GM18951 (cell line): Measurements from ENCODE around the gene ZNHIT1.

Experiments used
- POLR2A ChIP-seq: IDR thresholded peaks from 4 replicates; pipeline ENCODE4 v1.6.1; 2011; ENCODE audit warnings: mild to moderate bottlenecking; ENCODE audit not compliant: insufficient read length, insufficient read depth; ENCODE audit errors: extremely low read depth
- in situ Hi-C: fragments of 300-500 bp; cut with MboI; formaldehyde crosslinking; loops from one replicate; pipeline ENCODE4 v1.12.0; 2022; ENCODE audit warnings: low sequenced_read_pairs, mixed read lengths, inconsistent platforms; ENCODE audit not compliant: unreplicated experiment

Gene ZNHIT1

DNA sequence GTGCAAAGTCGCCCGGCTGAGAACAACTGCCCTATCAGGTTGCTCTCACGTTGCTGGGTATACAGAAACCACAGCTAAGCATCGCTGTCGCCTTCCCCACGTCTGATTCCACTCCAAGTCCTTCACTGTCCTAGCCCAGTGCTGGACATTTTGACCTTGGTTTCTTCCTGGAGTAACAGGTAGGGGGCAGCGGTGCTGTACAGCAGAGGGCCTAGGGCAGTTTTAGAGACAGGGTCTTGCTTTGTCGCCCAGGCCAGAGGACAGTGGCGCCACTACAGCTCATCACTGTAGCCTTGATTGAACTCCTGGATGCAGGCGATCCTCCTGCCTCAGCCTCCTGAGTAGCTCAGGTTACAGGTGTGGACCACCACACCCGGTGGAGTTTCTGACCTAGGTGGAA lies 17.1 kb downstream of the ZNHIT1 start:
- in situ Hi-C loops = no loop called here
- TF ChIP-seq POLR2A = no peak

DNA sequence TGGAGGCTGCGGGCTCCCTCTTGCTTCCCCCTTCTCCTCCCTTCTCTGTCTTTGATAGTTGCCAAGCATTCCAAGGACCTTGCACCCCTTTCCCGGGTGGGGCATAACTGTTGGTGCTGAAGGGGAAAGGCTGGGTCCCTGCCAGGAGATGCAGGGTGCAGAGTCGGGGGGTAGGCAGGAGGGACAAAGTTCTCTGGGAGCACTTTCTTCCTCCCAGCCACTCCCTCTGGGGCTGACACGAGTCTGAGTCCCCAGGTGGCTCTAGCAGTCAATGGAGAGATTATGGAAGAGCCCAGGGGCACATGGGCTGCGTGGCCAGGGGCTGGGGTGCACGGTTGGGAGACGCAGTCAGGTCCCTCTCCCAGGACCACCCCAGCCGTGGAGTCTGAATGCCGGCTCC lies 17.6 kb downstream of the ZNHIT1 start:
- TF ChIP-seq POLR2A = no peak
- in situ Hi-C loops = no loop called here

DNA sequence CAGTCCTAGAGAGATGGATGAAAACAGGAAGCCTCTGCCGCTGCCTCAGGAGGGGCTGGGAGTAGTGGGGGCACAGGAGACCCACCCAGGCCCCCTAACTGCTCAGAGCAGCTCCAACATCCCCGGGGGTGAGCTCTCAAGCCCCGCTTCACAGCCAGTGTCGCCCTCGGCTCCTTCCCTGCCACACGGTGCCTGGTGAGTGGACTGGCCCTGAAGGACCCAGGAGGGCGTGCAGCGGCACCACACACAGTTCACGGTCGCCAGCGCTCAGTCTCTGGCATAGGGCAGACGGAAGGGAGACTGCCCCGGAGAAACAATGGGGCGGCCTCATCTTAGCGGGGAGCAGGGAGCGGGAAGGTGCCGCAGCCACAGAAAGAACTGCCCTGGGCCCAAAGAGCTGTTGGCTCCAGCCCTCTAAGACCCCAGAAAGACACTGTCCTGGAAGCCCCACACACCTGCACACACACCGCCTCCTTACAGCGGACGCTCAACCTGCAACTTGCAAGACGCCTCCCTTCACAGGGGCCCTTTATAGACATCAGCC lies 18.4 kb downstream of the ZNHIT1 start:
- in situ Hi-C loops = no loop called here
- TF ChIP-seq POLR2A = no peak

DNA sequence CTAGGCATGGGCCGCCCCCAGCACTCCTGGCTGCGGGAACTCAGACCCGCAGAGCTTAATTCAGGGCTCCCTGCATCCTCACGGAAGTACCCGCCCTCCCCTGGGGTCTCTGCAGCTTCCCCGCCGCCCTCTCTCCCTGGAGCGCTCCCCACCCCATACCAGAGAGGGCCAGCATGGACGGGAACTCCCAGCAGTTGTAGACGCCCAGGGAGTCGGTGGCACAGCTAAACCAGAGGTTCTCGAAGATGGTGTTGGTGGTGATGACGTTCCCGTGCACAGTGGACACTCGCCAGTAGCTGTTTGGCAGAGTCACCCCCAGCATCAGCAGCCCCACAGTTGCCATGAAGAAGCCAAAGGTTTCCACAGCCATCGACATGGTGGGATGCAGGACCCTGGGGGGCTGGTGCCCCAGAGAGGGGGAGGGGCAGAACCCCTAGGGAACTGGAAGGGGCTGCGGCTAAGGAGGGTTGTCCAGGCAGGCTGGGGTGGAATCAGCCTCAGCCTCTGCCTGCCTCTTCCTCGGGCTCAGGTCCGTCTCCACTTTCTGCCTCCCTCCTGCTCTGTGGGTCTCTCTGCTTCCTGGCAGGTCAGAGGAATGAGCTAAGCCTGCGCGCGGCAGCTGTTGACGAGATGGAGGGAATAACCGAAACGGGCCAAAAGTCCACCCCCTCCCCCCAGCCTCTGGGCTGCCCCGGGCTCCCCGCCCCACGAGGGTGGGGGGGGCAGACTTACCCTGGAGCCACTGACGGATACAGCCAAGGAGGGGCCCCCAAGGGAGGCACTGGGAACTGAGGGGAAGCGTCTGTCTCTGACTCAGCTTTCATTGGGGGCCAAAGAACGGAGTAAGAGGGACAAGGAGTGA lies 19.5 kb downstream of the ZNHIT1 start, which contains the start of gene CLDN15:
Gene CLDN15, minus strand, starts transcription at position 597 of the 862 bp plus-strand sequence. Its CDS starts 221 bp downstream, at position 376.
- in situ Hi-C loops = no loop called here
- no peak for TF ChIP-seq POLR2A

DNA sequence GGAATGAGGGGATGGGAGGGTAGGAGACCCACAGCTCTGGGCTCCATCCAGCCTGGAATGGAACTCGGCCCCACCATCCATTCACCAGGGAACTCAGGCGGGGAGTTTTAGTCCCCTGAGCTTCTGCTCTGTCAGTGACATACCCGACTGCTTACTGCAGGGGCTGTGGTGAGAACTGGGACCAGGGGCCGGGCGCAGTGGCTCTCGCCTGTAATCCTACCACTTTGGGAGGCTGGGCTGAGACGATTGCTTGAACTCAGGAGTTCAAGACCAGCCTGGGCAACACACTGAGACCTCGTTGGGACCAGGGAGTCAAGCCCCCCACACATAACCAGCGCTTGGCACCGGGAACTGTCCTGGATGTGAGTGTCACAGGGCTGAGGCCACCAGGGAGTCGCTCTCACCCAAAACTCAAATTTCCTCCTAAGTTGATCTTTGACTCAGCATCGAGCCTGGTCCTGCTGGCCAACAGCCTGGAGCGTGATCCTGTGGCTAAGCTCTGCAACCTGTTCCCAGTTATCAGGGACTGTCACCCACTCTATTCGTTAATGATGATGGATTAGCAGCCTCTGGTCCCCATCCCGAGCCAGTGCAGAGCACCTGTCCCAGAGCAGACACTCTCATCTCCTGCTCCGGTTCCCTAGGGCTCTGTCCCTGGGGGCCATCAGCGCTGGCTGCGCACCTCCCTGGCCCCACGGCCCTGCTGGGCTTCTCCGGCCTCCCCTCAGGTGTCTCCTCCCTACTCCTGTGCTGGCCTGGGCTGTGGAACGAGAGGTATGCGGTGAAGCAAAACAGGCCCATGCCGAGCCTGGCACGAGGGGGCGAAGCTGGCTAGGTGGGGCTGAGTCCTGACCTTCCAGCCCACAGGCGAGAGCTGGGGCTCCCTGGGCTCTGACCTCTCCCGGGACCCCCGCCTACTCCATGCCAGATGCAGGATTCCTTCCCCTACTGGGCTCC lies 20.5 kb downstream of the ZNHIT1 start:
- TF ChIP-seq POLR2A = no peak
- in situ Hi-C loops = no loop called here

DNA sequence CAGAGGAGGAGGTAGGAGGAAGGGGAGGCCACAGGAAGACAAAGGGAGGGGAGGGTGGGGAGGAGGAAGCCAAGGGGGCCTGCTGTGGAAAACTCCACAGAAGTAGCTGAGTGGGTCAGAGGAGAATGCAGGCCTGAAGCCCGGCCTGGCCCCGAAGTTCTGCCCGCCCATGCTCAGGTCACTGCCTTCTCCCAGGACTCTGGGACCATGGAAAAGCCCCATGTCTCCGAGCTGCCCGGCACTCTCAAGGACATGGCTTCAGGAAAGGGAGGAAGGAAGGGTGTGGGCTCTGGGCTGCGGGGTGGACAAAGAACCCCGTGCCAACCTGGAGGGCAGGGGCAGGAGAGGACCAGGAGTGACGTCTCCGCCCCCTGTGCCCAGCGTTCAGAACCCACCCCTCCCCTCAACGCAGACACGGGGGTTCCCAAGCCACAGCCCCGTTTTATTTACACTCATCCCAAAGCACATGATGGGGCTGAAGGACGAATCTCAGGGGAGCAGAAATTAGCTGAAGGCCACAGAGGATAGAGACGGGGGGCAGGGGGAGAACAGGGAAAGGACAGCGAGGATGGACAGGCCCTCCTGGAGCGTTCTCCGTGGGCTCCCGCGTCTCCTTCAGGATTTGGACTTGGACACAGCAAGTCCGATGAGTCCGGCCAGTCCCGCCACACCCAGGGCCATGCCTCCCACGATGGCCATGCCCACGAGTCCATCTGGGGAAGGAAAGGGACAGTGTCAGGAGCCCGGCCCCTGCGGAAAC lies 21.4 kb downstream of the ZNHIT1 start:
- in situ Hi-C loops = no loop called here
- TF ChIP-seq POLR2A = no peak

DNA sequence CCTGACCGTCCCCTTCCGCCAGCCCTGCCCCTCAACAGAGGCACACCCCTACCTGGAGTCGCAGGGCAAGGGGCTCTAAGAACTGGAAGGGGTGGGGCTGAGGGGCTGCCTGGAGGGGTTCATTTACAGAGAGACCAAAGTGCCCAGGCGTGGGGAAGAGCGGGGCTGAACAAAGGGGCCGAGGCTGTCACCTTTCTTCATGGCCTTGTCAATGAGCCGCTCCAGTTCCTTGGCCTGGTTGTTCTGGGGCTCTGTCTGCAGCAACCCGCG lies 21.9 kb downstream of the ZNHIT1 start:
- in situ Hi-C loops = no loop called here

DNA sequence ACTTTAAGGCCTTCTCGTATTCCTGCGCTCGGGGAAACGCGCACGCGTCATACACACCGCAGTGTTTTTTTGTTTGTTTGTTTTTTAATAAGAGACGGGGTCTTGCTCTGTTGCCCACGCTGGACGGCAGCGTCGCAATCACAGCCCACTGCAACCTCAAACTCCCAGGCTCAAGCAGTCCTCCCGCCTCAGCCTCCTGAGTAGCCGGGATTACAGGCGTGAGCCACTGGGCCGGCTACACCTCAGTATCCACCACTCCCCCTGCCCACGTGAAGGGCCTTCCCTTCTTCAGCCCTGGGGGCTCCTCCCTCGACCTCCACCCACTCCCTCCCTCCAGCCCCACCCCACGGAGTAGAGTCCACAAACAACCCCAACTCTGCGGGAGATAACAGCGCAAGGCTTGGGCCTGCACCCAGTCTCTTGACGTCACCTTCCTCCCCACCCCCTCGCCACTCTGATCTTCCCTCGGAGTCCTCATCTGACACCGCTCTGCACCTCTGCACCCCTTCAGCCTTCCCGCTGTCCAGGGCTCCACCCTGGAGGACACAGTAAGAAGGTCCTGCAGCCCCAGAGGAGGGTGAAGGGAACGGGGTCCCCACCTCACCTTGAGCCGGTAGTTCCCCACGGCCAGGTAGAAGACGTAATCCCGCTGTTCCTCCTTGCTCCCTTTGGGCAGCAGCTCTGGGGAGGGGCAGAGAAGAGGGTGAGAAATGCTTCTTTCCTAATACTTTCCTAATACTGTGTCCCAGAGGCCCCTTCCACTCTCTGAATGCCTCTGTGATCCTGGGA lies 22.5 kb downstream of the ZNHIT1 start:
- in situ Hi-C loops = no loop called here
- no peak for TF ChIP-seq POLR2A

More for the DNA sequence above, 21.9 kb downstream of the ZNHIT1 start:
- TF ChIP-seq POLR2A = no peak

DNA sequence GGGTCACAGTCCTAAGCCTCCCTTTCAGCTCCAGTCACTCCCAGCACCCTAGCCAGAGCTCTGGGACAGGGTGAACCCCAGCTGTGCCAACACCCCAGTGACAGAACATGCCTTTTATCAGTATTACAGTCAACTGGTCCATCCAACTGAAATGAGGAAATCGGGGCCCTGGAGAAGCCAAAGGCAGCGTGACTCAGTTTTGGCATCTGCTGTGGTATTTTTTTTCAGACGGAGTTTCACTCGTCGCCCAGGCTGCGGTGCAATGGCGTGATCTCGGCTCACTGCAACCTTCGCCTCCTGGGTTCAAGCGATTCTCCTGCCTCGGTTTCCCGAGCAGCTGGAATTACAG lies 23.0 kb downstream of the ZNHIT1 start:
- in situ Hi-C loops = no loop called here
- TF ChIP-seq POLR2A = no peak

DNA sequence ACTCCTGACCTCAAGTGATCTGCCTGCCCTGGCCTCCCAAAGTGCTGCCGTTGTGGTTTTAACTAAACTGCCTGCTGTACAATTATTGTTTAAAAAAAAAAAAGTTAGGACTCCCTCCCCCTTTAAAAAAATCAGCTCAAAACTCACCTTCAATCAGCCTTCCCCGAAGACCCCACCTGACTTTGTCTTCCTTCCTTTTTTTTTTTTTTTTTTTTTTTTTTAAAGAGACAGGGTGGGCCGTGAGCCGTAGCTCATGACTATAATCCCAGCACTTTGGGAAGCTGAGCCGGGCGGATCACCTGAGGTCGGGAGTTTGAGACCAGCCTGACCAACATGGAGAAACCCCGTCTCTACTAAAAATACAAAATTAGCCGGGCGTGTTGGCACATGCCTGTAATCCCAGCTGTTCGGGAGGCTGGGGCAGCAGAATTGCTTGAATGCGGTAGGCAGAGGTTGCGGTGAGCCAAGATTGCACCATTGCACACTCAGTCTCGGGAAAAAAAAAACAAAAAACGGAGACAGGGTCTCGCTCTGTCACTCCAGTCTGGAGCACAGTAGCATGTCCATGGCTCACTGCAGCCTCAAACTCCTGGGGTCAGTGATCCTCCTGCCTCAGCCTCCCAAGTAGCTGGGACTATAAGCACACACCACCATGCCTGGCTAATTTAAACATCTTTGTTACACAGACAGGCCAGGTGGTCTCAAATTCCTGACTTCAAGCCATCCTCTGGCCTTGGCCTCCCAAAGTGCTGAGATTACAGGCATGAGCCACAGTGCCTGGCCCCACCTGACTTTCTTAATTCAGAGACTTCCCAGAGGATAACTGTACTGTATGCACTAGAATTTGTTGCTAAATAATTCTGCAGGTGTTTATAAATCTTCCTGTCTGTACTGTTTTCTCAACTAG lies 23.7 kb downstream of the ZNHIT1 start:
- no peak for TF ChIP-seq POLR2A
- in situ Hi-C loops = no loop called here

DNA sequence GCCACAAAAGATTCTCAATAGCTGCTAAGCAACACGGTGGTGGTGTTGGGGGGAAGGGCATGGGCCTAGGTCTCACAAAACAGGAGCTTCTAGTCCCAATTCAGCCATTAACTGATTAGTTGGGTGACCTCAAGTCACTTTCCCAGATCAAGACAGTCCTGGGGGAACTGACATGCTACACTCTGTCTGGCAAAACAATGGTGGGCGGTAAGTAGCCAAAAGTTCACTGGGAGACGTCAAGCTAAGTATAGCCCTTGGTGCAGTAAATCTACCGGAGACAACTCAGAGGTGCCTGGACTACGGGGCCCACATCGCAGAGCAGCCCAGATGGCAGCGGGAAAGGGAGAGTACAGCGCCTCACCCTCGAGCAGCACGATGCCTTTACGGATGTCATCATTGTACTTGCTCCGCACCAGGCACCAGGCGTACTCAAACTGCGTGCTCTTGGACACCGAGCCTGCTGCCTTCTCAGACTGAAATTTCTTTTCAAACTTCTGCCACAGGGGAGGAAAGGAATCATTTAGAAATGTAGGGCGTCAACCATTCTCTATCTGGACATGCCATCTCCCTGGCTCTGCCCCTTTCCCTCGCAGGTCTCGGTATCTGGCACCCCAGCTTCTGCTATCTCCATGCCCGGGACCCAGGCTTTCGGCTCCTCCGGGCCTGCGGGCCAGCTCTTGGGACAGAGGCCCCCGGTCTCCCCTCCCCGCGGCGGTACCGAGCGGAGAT lies 25.8 kb downstream of the ZNHIT1 start:
- TF ChIP-seq POLR2A = no peak

More for the DNA sequence above, 25.8 kb downstream of the ZNHIT1 start:
- in situ Hi-C loops = no loop called here
